ENCODE data around the gene DAP. TPM values are rescaled to one million over a fixed set of nuclear protein-coding genes. Genes with fewer than 3 reads are reported as not detected.

DAP gene
- total and polyA plus RNA-seq, 2 experiments from 2014 or later: 35.7 to 37.6 TPM

- Mint-ChIP-seq H3K27ac (no peak overlapping the region), H3K4me1 (peaks cover 40% of the 10 kb centered on the region), H3K9me3 (no peaks in the 10 kb centered on the region), H3K36me3 (ENCODE audit: low read depth) (no peaks in the 10 kb centered on the region), H3K27me3 (ENCODE audit: insufficient read depth, low read depth, poor library complexity) (peaks cover 12% of the 10 kb centered on the region), H3K4me3 (no peak overlapping the region)
- H3K4me1 ChIP-seq (ENCODE audit: insufficient read depth): peaks cover 22% of the 10 kb centered on the region
- no peak overlapping the region for H3K27ac ChIP-seq (ENCODE audit: low read depth)
- peaks cover 6% of the 10 kb centered on the region for H4K20me1 ChIP-seq (replicated peaks; ENCODE audit: insufficient read depth)
- no peaks in the 10 kb centered on the region for H3K9me2 ChIP-seq (ENCODE audit: insufficient read depth)
- peak; percentile 81 for DNase-seq (ENCODE audit: low spot score)
- no peak overlapping the region for H3K4me2 ChIP-seq
- peak; percentile 60 for ATAC-seq
- H3K27me3 ChIP-seq (ENCODE audit: insufficient read depth): no peaks in the 10 kb centered on the region
- no peak overlapping the region for H3K4me3 ChIP-seq
- no peak overlapping the region for H2AFZ ChIP-seq
- H3K79me2 ChIP-seq (replicated peaks; ENCODE audit: insufficient read depth): no peaks in the 10 kb centered on the region; the same call in 1 of the 2 replicates
- TF ChIP-seq EZH2phosphoT487 (IDR thresholded peaks at IDR 0.05; ENCODE audit: unreplicated experiment): no peak
- peak; percentile 39 to 68 for TF ChIP-seq CTCF (conservative IDR thresholded peaks at IDR 0.05; ENCODE audit: low read depth in 2 of 2)
- no peaks in the 10 kb centered on the region for H3K36me3 ChIP-seq (ENCODE audit: insufficient read depth)
- no peaks in the 10 kb centered on the region for H3F3A ChIP-seq (replicated peaks; ENCODE audit: low read depth)
These were observed 59.4 kb downstream of the DAP start for GRCh38 chr5:10701567-10702039.

- Histone ChIP-seq H3K4me1 (ENCODE audit: insufficient read depth) (peaks cover 22% of the 10 kb centered on the region), H3K4me2 (peak overlapping the region; percentile 45; the same call in 1 of the 2 replicates), H3K9me2 (ENCODE audit: insufficient read depth) (no peaks in the 10 kb centered on the region), H3K36me3 (ENCODE audit: insufficient read depth) (no peaks in the 10 kb centered on the region), H3K79me2 (replicated peaks; ENCODE audit: insufficient read depth) (no peaks in the 10 kb centered on the region), H3F3A (replicated peaks; ENCODE audit: low read depth) (no peaks in the 10 kb centered on the region), H4K20me1 (replicated peaks; ENCODE audit: insufficient read depth) (peaks cover 6% of the 10 kb centered on the region), H3K27ac (ENCODE audit: low read depth) (no peak overlapping the region), H2AFZ (no peak overlapping the region), H3K4me3 (no peak overlapping the region), H3K27me3 (ENCODE audit: insufficient read depth) (no peaks in the 10 kb centered on the region)
- H3K9me3 Mint-ChIP-seq: no peaks in the 10 kb centered on the region
- DNase-seq (ENCODE audit: low spot score) (no peak), ATAC-seq (no peak)
- no peaks in the 10 kb centered on the region for H3K36me3 Mint-ChIP-seq (ENCODE audit: low read depth)
- peaks cover 12% of the 10 kb centered on the region for H3K27me3 Mint-ChIP-seq (ENCODE audit: insufficient read depth, low read depth, poor library complexity)
- no peak overlapping the region for H3K27ac Mint-ChIP-seq
- H3K4me3 Mint-ChIP-seq: no peak overlapping the region
- TF ChIP-seq STAT1 (IDR thresholded peaks at IDR 0.05; ENCODE audit: unreplicated experiment) (no peak), REST (IDR thresholded peaks at IDR 0.05; ENCODE audit: unreplicated experiment) (no peak)
- peaks cover 33% of the 10 kb centered on the region for H3K4me1 Mint-ChIP-seq
These were observed 60.5 kb downstream of the DAP start for GRCh38 chr5:10700516-10700915.

GRCh38 chr5:10699987-10700386, 61.0 kb downstream of the DAP start:
- ATAC-seq (no peak), DNase-seq (ENCODE audit: low spot score) (no peak)
- Histone ChIP-seq H3K27me3 (ENCODE audit: insufficient read depth) (no peaks in the 10 kb centered on the region), H3K27ac (ENCODE audit: low read depth) (no peak overlapping the region), H3K9me2 (ENCODE audit: insufficient read depth) (no peaks in the 10 kb centered on the region), H3F3A (replicated peaks; ENCODE audit: low read depth) (no peaks in the 10 kb centered on the region), H3K36me3 (ENCODE audit: insufficient read depth) (no peaks in the 10 kb centered on the region), H4K20me1 (replicated peaks; ENCODE audit: insufficient read depth) (peaks cover 6% of the 10 kb centered on the region), H3K79me2 (replicated peaks; ENCODE audit: insufficient read depth) (no peaks in the 10 kb centered on the region), H3K4me3 (no peak overlapping the region), H3K4me2 (peak overlapping the region; percentile 45; the same call in 1 of the 2 replicates), H3K4me1 (ENCODE audit: insufficient read depth) (peaks cover 16% of the 10 kb centered on the region), H2AFZ (no peak overlapping the region)
- Mint-ChIP-seq H3K27ac (no peak overlapping the region), H3K4me3 (no peak overlapping the region; the same call in 2 of the 3 replicates), H3K27me3 (ENCODE audit: insufficient read depth, low read depth, poor library complexity) (peaks cover 10% of the 10 kb centered on the region), H3K4me1 (peaks cover 30% of the 10 kb centered on the region), H3K9me3 (no peaks in the 10 kb centered on the region), H3K36me3 (ENCODE audit: low read depth) (no peaks in the 10 kb centered on the region)
- TF ChIP-seq ZNF462 (CRISPR knock-in tag; IDR thresholded peaks at IDR 0.05): no peak
